ENCODE results near the gene RGL1. TPM values are rescaled to one million over a fixed set of nuclear protein-coding genes. Genes with fewer than 3 reads are reported as not detected.

RGL1 gene
- total RNA-seq, 1 donor from 2014 or later: 5.9 TPM

GRCh38 chr1:183840140-183840539 is 35.2 kb downstream of the RGL1 start:
- peaks cover 18% of the 10 kb centered on the region for H3K4me1 Mint-ChIP-seq (ENCODE audit: low read depth)
- TF ChIP-seq CTCF (IDR thresholded peaks at IDR 0.05; ENCODE audit: unreplicated experiment): no peak
- H3K27me3 Mint-ChIP-seq: no peaks in the 10 kb centered on the region
- no peak overlapping the region for H3K27ac Mint-ChIP-seq
- no peak for DNase-seq (ENCODE audit: low spot score, unreplicated experiment)
- H3K4me3 Mint-ChIP-seq (ENCODE audit: low read depth): no peak overlapping the region
- H3K9me3 Mint-ChIP-seq (ENCODE audit: low read depth): no peaks in the 10 kb centered on the region
- peaks cover 2% of the 10 kb centered on the region for H3K36me3 Mint-ChIP-seq (ENCODE audit: insufficient read depth)

DNA sequence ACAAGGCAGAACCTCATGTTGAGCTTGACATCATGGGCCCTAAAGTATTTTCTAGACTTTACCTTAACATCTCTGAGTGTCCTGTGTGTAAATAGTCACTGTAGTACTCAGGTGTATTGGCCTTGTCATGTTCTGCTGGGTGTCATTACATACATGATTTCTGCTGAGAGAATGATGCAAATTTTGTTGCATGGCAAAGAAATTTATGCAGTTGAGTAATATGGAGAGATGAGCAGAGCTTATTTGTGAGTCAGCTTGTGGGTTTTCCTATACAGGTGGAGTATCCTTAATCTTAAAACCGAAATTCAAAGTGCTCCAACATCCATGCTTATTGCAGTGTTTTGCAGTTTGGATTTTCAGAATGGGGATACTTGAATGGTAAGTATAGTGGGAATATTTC is 36.6 kb downstream of the RGL1 start:
- no peak for DNase-seq (ENCODE audit: low spot score, unreplicated experiment)
- Mint-ChIP-seq H3K4me1 (ENCODE audit: low read depth) (peaks cover 18% of the 10 kb centered on the region), H3K27me3 (no peaks in the 10 kb centered on the region), H3K27ac (no peak overlapping the region), H3K4me3 (ENCODE audit: low read depth) (no peak overlapping the region), H3K36me3 (ENCODE audit: insufficient read depth) (peaks cover 2% of the 10 kb centered on the region), H3K9me3 (ENCODE audit: low read depth) (no peaks in the 10 kb centered on the region)
- TF ChIP-seq CTCF (IDR thresholded peaks at IDR 0.05; ENCODE audit: unreplicated experiment): no peak

DNA sequence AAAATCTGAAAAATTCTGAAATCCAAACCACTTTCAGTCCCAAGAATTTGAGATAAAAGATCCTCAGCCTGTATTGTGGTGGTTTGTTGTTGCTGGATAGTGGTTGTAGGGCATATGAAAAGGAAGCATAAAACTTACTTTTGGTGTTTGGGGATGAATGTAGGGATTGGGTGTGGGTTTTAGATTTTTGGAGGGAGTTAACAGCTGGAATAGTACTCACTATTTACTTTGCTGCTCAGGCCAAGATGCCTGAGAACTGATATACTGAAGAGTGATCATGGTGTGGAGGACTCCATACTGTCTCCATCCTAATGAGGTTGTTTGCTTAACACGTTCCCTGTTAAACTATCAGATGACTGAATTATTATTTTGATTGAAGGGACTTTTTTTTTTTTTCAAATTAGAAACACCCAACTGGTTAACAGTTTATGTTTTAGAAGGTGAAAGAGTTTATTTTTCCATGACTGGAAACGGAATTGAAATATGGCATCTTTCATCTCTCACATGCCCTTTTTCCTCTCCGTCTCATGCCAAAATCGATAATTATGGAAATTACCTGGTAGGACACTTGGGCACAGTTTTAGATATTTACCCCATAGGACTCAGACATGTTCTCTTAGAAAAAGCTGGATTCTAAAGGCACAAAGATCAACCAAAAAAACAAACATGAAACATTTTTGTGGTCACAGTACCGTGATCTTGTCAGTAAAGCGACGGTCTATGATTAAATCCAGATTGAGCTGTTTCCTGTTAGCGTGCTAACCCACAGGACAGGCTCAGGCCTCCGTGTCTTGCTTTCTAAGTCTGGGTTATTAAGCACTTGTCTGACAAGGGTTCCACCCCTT is 37.3 kb downstream of the RGL1 start:
- no peak for TF ChIP-seq CTCF (IDR thresholded peaks at IDR 0.05; ENCODE audit: unreplicated experiment)
- peaks cover 18% of the 10 kb centered on the region for H3K4me1 Mint-ChIP-seq (ENCODE audit: low read depth)
- H3K9me3 Mint-ChIP-seq (ENCODE audit: low read depth): no peaks in the 10 kb centered on the region
- no peaks in the 10 kb centered on the region for H3K27me3 Mint-ChIP-seq
- H3K4me3 Mint-ChIP-seq (ENCODE audit: low read depth): no peak overlapping the region
- DNase-seq (ENCODE audit: low spot score, unreplicated experiment): no peak
- peaks cover 2% of the 10 kb centered on the region for H3K36me3 Mint-ChIP-seq (ENCODE audit: insufficient read depth)
- H3K27ac Mint-ChIP-seq: no peak overlapping the region

DNA sequence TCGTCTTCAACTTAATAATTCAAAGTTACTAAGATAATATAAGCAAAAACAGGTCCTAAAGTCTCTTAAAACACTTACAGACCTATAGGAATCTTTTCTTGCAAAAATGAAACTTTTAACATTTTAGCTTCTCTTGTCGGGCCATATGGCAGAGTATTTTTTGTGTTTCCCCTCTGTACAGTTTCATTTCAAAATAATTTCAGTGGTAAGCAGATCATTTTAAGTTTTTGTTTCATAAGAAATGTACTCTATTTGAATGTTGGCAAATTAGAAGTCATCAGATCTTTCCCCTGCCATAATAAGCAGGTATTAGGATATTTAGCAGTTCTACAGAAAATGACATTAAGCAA is 37.9 kb downstream of the RGL1 start:
- Mint-ChIP-seq H3K4me1 (ENCODE audit: low read depth) (peaks cover 18% of the 10 kb centered on the region), H3K4me3 (ENCODE audit: low read depth) (no peak overlapping the region), H3K36me3 (ENCODE audit: insufficient read depth) (peaks cover 2% of the 10 kb centered on the region), H3K27me3 (no peaks in the 10 kb centered on the region), H3K27ac (no peak overlapping the region), H3K9me3 (ENCODE audit: low read depth) (no peaks in the 10 kb centered on the region)
- no peak for TF ChIP-seq CTCF (IDR thresholded peaks at IDR 0.05; ENCODE audit: unreplicated experiment)
- no peak for DNase-seq (ENCODE audit: low spot score, unreplicated experiment)

DNA sequence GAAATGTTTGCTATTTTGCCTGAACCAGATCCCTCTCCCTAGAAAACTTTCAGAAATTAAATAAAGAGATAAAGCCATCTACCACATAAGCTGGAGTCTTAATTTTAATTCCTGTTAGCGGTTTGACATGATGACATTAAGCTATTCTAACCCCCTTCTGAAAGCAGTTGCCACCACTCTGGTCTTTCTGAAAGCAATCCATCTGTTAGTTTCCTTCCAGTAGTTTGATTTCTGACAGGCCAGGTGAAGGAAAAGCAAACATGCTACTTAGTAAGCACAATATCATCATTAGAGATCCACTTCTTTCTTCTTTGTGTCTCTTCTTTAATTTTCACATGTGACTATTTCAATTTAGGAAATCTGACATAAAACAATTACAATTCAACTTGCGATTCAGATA is 39.9 kb downstream of the RGL1 start:
- TF ChIP-seq CTCF (IDR thresholded peaks at IDR 0.05; ENCODE audit: unreplicated experiment): no peak
- no peak overlapping the region for H3K27ac Mint-ChIP-seq
- H3K36me3 Mint-ChIP-seq (ENCODE audit: insufficient read depth): no peaks in the 10 kb centered on the region
- H3K9me3 Mint-ChIP-seq (ENCODE audit: low read depth): no peaks in the 10 kb centered on the region
- no peaks in the 10 kb centered on the region for H3K27me3 Mint-ChIP-seq
- H3K4me1 Mint-ChIP-seq (ENCODE audit: low read depth): peaks cover 18% of the 10 kb centered on the region
- H3K4me3 Mint-ChIP-seq (ENCODE audit: low read depth): no peak overlapping the region
- DNase-seq (ENCODE audit: low spot score, unreplicated experiment): no peak
